Epithelial cell of proximal tubule (primary cell): ENCODE measurements around the gene ANKRD35. TPM values are rescaled to one million over a fixed set of nuclear protein-coding genes. Genes with fewer than 3 reads are reported as not detected.

Experiments used
- DNase-seq: peaks from one replicate; pipeline ENCODE4 v3.0.0-alpha.2; 2011; ENCODE audit warnings: low read depth
- H3K4me3 ChIP-seq: 2 replicates; pipeline ENCODE4 v1.5.1; 2011; ENCODE audit warnings: low read depth, mild to moderate bottlenecking, low read length
- CTCF ChIP-seq: conservative IDR thresholded peaks from 2 replicates; pipeline ENCODE4 v1.5.1; 2012; ENCODE audit warnings: low read depth, mild to moderate bottlenecking, low read length
- total RNA-seq: library from RNA; depleted of rRNA; stranded (reverse); fragments of >200 nt; gene quantifications from 2 replicates; pipeline ENCODE4 v1.2.3, GENCODE V29; 2015

Gene ANKRD35
- total RNA-seq, 1 donor from 2014 or later = 1.6 TPM

GRCh38 chr1:145849356-145850160, 36.1 kb downstream of the ANKRD35 start:
- TF ChIP-seq CTCF = peak; percentile 58
- DNase-seq = peak; percentile 23
- no peak overlapping the region for H3K4me3 ChIP-seq

GRCh38 chr1:145847827-145848226, 37.8 kb downstream of the ANKRD35 start:
- no peak overlapping the region for H3K4me3 ChIP-seq
- no peak for DNase-seq
- TF ChIP-seq CTCF = no peak

GRCh38 chr1:145846201-145846612, 39.5 kb downstream of the ANKRD35 start:
- DNase-seq = no peak
- TF ChIP-seq CTCF = peak; percentile 70
- peak overlapping the region; percentile 68 for H3K4me3 ChIP-seq

- no peak for DNase-seq
- H3K4me3 ChIP-seq = peak within 1 kb of the TSS; percentile 68
- TF ChIP-seq CTCF = peak; percentile 99
Observed at GRCh38 chr1:145845514-145846161, 40.0 kb downstream of the ANKRD35 start, which contains the start of gene NUDT17. TSS of gene NUDT17 (plus strand) at chr1:145845630. CDS start at chr1:145845641, 11 bp downstream.

- no peak for DNase-seq
- peak overlapping the region; percentile 68 for H3K4me3 ChIP-seq
- TF ChIP-seq CTCF = no peak
Observed at GRCh38 chr1:145845144-145845513, 40.5 kb downstream of the ANKRD35 start.

GRCh38 chr1:145843031-145843430, 42.6 kb downstream of the ANKRD35 start:
- TF ChIP-seq CTCF = no peak
- no peak overlapping the region for H3K4me3 ChIP-seq
- no peak for DNase-seq
